ENCODE results near the gene ZNF148.
"Not testable (repeated sequence)": the region's sequence is repeated elsewhere in the genome, so short reads cannot be mapped to it uniquely, and the experiment has no call there.

ZNF148 gene, protein sequence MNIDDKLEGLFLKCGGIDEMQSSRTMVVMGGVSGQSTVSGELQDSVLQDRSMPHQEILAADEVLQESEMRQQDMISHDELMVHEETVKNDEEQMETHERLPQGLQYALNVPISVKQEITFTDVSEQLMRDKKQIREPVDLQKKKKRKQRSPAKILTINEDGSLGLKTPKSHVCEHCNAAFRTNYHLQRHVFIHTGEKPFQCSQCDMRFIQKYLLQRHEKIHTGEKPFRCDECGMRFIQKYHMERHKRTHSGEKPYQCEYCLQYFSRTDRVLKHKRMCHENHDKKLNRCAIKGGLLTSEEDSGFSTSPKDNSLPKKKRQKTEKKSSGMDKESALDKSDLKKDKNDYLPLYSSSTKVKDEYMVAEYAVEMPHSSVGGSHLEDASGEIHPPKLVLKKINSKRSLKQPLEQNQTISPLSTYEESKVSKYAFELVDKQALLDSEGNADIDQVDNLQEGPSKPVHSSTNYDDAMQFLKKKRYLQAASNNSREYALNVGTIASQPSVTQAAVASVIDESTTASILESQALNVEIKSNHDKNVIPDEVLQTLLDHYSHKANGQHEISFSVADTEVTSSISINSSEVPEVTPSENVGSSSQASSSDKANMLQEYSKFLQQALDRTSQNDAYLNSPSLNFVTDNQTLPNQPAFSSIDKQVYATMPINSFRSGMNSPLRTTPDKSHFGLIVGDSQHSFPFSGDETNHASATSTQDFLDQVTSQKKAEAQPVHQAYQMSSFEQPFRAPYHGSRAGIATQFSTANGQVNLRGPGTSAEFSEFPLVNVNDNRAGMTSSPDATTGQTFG

DNA sequence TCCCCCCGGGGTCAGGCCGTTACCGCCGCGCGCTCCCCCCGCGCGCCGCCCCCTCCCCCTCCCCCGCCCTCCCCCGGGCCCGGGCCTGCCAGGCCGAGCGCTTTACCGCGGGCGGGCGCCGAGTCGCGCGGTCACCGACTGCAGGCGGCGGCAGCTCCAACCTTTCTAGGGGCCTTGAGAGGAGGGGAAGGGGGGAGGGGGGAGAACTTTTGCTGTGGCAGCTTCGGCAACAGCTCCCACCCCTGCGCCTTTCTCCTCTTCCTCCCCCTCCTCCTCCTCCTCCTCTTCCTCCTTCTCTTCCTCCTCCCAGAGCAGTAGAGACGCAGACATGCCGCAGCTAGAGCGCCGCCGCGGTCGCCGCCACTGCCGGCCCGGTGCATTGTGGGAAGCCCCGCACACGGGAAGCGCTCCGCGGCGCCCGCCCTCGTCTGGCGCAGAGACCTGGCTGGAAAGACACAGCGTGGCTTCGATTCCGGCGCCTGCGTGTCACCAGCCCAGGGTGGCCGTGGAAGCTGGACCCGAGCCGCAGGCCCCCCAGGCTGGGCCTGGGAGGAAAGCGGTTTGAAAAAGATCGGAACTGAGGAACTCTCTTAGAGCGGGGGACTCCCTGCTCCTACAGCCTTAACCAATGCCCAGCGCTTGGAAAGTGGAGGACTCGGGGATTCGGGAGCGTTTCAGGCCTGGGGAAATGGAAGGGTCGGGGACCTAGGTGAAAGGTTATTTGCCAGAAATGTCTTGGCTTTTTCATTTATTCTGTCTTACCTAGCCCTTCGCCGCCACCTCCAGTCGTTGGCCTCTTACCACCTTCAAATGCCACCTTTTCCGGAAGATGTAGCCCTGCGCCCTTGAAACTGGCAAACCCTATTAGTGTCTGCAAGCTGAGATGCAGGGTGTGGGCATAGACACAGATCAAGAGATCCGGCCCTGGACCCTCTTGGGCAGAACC is at the start of gene ZNF148:
TSS of gene ZNF148 (minus strand) at position 330 of the 946 bp plus-strand sequence. CDS start 61,685 bp downstream, outside the sequence.
- DNase-seq (ENCODE audit: low spot score): peak; percentile 79

DNA sequence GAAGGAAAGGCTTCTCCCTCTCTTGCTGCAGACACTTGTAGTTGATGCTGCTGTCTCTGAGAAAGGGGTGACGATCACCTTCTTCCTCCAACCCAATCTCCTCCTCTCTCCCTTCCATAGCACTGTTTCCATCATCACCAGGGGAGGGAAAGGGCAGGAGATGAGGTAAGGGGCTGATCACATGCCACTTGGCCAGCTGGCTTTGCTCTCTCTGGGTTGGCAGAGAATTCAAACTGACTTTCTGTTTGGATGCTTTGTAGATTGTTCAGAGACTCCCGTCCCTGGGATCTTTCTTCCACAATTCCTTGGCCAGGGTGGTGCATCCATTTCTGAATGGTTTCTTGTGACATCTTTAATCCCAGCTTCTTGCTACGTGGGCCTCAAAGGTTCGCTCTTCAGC is 43.2 kb upstream of the ZNF148 start:
- no peak for DNase-seq (ENCODE audit: low spot score)

DNA sequence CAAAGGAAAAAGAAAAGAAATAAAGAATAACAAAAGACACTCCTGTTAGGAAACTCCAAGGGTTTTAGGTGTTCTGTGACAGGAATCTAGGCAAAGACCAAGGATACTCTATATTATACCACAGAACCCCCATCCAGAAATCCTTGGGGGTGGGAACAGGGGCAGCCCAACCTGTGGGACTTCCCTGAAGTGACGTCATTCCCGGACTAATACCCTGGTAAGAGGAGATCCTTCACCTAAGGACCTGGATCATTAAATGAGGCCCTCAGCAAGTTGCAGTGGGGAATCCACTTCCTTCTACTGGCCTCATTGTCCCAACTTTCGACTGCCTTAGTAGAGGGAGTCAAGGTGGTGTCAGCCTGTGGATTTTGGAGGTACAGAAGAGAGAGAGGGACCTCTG is 41.1 kb upstream of the ZNF148 start:
- DNase-seq (ENCODE audit: low spot score): no peak

DNA sequence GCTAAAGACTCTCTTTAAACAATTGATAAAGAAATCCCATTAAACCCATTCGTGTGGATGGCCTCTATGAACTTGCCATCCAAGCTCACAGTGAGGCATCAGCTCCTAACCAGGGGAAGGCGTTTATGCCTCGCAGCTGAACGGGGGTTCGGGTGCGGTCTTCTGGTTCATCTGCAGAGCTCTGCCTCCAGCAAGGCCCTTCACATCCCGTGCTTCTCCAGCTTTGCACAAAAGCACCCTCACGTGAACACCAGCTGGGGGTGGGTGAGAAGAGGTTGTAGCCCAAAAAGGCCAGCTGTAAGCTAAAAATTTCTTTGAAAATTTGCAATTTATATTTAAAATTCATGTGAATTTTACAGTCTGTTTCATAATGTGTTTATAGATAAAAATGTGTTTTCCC is 39.5 kb upstream of the ZNF148 start:
- no peak for DNase-seq (ENCODE audit: low spot score)

DNA sequence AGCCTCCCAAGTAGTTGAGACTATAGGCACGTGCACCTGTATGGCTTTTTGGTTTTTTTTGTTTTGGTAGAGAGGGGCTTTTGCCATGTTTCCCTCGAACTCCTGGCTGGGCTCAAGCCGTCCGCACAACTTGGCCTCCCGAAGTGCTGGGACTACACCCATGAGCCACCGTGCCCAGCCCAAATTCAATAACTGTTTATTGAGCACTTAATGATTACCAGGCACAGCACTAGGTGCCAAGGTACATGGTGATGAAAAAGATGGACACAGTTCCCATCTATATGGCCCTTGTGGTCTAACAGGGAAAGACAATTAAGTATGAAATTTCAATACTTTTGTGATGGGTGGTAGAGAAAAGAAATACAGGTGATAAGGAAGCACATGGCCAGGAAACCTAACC is 35.8 kb upstream of the ZNF148 start:
- no peak for DNase-seq (ENCODE audit: low spot score)

DNA sequence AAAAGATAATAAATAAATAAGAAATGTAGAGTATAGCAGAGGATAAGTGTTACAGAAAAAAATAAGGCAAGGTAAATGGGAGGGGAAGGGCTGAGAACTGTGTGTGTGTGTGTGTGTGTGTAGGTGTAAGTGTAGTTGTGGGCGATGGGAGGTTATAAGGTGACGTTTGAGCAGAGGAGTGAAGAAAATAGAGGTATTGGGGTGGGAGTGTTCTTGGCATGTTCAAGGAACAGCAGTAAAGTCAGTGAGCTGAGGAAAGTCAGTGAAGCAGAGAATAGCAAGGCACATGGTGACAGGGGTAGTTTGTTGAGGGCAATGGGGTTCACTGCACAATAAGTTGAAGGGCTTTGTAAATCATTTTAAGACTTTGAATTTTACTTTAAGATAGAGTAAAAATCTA is 30.9 kb upstream of the ZNF148 start:
- DNase-seq (ENCODE audit: low spot score): no peak

DNA sequence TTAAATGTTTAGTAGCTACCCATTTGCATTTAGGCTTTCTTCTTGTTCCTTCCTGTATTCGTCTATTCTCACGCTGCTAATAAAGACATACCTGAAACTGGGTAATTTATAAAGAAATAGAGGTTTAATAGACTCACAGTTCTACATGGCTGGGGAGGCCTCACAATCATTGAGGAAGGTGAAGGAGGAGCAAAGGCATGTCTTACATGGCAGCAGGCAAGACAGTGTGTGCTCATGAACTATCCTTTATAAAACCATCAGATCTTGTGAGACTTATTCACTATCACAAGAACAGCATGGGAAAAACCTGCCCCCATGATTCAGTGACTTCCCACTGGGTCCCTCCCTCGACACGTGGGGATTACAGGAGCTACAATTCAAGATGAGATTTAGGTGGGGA is 30.4 kb upstream of the ZNF148 start:
- not testable (repeated sequence) for DNase-seq (ENCODE audit: low spot score)

DNA sequence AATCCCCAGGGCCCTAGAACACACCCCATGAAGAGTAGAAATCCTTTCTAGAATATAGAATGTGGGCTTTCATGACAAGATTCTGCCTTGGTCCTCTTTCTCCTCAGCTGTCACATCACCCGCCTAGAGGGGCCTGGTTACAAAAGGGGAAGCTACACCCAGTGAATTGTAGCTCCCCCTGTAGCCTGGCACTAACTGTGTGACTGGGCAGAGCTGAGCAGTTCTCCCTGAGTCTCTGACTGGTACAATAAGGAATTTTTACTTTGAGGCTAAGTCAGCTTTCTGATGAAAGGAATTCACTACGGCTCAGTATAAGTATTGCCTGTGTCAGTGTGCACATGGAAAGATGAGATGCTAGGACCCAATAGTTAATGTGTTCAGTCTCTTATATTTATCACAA is 28.7 kb upstream of the ZNF148 start:
- peak; percentile 42 for DNase-seq (ENCODE audit: low spot score)

DNA sequence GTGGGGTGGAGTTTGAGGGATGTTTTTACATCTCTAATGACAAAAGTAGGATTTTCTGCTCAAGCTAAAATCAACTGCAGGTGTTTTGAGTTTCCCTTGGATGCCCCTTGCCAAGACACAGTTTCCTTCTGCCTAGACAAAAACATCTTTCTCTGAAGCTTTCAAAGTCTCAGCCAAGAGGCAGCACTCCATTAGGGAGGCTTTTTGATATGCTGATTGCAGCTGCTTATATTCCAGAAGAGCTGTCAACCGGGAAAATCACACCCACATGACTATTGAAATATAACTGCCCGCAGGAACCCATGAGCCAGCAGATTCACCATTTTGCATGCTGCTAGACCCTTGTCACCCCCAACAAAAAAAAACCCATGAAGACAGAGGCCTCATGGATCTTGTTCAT is 27.5 kb upstream of the ZNF148 start:
- no peak for DNase-seq (ENCODE audit: low spot score)

DNA sequence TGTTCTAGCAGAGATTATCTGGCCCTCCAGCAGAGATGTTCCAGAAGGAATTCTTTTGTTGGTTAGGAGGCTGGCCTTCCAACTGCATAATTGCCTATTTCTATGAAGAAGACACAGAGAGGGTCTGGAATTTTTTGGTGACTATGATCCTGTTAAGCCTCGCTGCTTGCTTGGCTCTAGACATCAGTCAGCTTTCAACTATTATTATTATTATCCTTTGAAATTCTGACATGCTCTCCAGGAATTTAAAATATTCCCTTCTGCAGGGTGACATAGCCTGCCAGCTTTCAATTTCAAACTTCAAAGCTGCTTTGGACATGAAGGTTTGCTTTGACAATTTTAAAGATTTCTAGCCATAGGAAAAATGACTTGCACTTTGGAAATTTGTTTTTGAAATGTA is 26.3 kb upstream of the ZNF148 start:
- peak; percentile 47 for DNase-seq (ENCODE audit: low spot score)

DNA sequence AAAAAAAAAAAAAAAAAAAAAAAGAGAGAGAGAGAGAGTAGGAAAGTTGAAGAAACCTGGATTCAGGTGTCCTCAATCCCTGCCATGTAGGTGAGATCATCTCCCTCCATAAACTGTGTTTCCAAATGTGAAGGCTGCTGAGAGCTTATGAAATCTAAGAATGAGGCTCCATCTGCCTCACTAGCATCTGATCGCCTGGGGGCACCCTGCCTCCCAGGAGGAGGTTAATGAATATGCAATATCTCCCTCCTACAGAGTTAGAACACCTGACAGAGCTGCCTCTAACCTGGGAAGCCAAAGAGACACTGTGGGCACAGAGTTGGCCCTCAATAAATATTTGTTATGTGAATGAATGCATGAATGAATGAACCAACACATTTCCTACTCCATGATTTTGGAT is 23.8 kb upstream of the ZNF148 start:
- DNase-seq (ENCODE audit: low spot score): no peak

DNA sequence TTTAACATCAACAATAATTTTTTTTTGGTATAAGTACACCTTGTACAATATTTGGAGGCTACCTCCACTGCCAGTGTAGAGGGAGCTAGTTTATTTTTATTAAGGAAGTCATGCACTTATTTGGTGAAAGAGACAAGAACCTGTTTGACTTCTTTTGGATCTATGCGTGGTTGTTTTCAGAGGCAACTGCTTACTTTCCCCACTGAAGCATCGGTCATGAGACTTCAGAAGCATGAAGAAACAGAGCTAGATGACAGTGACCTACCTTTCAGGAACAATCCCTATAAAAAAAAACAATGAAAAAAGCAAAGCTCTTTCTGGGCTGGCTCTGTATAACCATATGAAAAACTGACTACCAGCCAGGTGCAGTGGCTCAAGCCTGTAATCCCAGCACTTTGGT is 20.0 kb upstream of the ZNF148 start:
- DNase-seq (ENCODE audit: low spot score): no peak

DNA sequence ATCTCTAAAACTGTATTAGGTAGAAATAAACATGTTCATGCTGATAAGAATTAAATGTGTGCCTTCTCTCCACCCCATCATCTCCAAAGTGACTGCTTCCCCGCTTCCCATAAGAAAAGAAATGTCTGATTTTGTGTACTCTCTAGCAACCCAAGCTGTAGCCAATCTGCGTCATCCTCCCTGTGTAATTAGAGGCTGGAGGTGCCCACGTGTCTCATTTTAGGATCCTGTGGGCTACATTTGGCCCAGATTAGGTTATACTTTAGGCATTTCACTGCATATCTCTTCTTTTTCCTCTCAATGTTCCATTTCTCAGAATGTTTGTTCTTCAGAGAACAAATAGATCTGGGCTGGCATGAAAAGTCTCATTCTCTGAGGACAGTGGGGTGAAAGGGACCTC is 19.3 kb upstream of the ZNF148 start:
- DNase-seq (ENCODE audit: low spot score): no peak

DNA sequence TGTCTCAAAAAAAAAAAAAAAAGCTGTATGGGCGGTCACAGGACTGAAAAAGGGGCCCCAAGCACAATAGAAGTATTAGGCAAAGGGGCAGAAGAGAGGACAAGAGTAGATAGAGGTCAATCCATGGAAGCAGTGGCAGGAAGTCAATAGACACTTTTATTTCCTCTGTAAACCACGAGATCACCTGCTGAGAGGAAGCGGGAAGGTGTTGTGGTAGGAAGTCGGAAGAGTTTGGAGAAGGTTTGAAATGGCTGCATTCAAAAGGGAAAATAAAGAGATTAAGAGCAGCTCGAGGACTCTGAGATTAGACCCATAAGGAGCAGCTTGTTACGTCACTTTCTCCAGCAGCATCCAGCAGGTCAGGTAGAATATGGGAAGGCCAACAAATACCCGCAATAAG is 14.2 kb upstream of the ZNF148 start:
- no peak for DNase-seq (ENCODE audit: low spot score)

DNA sequence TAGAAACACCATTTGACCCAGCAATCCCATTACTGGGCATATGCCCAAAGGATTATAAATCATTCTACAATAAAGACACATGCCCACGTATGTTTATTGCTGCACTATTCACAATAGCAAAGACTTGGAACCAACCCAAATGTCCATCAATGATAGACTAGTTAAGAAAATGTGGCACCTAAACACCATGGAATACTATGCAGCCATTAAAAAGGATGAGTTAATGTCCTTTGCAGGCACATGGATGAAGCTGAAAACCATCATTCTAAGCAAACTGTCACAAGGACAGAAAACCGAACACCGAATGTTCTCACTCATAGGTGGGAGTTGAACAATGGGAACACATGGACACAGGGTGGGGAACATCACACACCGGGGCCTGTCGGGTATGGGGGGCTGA is 13.2 kb upstream of the ZNF148 start:
- not testable (repeated sequence) for DNase-seq (ENCODE audit: low spot score)

DNA sequence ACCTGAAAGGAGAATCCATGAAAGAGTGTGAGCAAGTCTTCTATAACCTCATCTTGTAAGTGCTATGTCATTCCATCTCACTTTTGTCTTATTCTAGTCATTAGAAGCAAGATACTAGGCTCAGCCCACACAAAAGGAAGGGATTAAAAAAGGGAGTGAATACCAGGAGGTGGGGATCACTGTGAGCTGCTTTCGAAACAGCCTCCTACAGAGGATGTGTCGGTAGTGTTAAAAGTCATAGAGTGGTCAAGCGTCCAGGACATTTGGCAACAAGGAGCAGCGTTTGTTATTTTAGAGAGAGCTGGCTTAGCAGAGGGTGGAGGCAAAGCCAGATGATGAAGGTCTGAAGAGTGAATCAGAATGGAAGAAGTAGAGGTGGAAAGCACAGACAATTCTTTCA is 11.7 kb upstream of the ZNF148 start:
- peak; percentile 24 for DNase-seq (ENCODE audit: low spot score)

DNA sequence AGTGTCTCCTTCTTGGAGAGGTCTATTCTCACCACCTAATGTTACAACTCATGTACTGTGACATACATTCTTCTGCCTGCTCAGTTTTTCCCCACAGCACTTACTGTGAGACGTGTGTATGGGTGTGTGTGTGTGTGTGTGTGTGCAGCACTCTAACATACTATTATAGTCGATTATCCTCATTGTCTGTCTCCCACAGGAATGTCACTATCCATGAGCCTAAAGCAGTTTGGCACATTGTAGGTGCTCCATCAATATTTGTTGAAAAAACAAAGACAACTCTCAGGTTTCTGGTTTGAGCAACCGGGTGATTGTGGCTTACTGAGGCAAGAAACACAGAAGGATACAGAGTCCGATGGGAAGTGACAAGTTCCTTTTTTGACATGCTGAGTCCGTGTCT is 8.6 kb upstream of the ZNF148 start:
- DNase-seq (ENCODE audit: low spot score): no peak

DNA sequence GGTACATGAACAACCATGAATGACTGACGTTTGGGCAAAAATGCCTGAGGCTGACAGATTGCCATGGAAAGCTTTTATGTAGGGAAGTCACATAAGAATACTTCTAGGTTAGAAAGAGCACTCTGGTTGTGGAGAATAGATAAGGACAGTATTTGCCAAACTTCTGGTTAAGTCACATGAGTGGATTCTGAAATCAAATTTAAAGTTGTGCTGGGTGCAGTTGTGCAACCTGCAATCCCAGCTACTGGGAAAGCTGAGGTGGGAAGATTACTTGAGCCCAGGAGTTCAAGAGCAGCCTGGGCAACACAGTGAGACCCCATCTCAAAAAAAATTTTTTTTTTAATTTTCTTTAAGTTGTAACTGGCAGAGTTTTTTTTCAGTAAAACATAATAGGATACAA is 7.2 kb upstream of the ZNF148 start:
- DNase-seq (ENCODE audit: low spot score): no peak

DNA sequence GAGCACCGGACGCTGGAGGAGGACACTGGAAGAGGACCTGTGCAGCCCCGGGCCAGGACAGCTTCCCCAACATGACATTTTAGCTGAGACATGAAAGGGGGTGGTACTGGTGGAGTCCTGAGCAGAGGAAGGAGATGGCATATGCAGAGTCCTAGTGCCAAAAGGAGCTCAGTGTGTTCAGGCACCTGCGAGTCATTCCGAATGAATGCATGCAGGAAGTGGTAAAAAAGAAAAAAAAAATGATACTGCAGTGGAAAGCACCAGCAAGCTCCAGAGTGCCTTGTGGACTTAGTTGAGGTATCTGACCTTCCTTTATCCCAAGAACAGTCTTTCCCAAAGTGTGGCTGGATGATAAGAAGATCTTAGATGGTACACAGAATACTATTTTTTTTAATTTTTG is 6.6 kb upstream of the ZNF148 start:
- DNase-seq (ENCODE audit: low spot score): peak; percentile 22

DNA sequence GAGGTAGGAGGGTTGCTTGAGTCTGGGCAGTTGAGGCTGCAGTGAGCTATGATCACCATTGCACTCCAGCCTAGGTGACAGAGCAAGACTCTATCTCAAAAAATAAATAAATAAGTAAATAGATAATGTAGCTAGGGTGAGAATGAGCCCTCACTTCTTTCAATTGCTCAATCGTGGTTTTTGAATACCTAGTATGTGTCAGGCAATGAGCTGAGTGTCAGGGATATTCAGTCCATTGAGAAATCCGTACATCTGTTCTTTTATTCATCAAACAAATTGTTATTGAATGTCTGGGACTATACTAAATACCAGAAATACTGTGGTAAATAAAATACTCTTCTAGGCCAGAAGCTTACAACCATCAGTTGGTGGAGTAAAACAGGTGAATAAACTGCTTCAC is 6.2 kb upstream of the ZNF148 start:
- DNase-seq (ENCODE audit: low spot score): no peak

DNA sequence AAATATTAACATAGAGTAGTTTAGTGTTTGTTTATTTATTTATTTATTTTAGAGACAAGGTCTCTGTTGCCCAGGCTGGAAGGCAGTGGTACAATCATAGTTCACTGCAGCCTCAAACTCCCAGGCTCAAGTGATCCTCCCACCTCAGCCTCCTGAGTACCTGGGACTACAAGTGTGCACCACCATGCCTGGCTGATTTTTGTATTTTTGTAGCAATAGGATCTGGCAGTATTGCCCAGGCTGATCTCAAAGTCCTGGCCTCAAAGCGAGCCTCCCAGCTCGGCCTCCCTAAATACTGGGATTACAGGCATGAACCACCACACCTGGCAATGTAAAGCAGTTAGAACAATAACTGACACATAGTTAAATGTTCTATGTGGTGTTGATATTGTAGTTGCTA is 4.4 kb upstream of the ZNF148 start:
- DNase-seq (ENCODE audit: low spot score): no peak

DNA sequence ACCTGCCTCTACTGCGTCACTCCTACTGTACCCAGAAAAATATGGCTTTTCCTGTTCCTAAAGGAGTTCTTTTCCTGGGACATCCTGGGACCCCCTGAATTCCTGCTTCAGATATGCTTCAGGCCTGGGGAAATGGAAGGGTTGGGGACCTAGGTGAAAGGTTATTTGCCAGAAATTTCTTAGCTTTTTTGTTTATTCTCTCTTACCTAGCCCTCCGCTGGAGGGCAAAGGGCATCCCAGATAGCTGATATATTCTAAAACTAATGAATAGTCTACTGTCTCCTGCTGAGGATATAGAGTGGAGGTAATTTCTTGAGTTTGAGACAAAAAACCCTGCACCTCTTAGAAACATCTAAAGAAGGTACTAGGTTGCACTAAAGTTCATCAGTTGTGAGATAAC is 3.6 kb upstream of the ZNF148 start:
- DNase-seq (ENCODE audit: low spot score): no peak
